ENCODE data around the gene NEDD8. TPM values are rescaled to one million over a fixed set of nuclear protein-coding genes. Genes with fewer than 3 reads are reported as not detected.

Gene NEDD8
- total RNA-seq, 2 experiments from 2014 or later: 172 to 196 TPM

GRCh38 chr14:24179961-24180796 is 52.0 kb downstream of the NEDD8 start:
- H3K4me3 Mint-ChIP-seq: no peak overlapping the region
- peaks cover 20% of the 10 kb centered on the region for H3K36me3 Mint-ChIP-seq (ENCODE audit: low read depth)
- no peaks in the 10 kb centered on the region for H3K4me1 Mint-ChIP-seq (ENCODE audit: low read depth)
- no peaks in the 10 kb centered on the region for H3K9me3 Mint-ChIP-seq
- no peak for DNase-seq
- intact Hi-C loops (cut with micrococcal nuclease): no loop called here
- no peaks in the 10 kb centered on the region for H3K27me3 Mint-ChIP-seq (ENCODE audit: low read depth)
- CTCF ChIA-PET: interaction anchor here (0.8 to 1.4 kb wide), 5 partner anchors 10 to 122 kb away, joined by 3 to 5 read pairs (median 3); partner anchors contain the start of gene IRF9
- H3K27ac Mint-ChIP-seq: peak overlapping the region; percentile 22

GRCh38 chr14:24179294-24179960 is 52.7 kb downstream of the NEDD8 start:
- H3K4me1 Mint-ChIP-seq (ENCODE audit: low read depth): no peaks in the 10 kb centered on the region
- CTCF ChIA-PET: interaction anchor here (0.8 to 1.4 kb wide), 4 partner anchors 11 to 123 kb away, joined by 3 to 5 read pairs (median 3); partner anchors contain the start of gene IRF9
- H3K36me3 Mint-ChIP-seq (ENCODE audit: low read depth): peaks cover 20% of the 10 kb centered on the region
- intact Hi-C loops (cut with micrococcal nuclease): no loop called here
- DNase-seq: no peak
- no peaks in the 10 kb centered on the region for H3K27me3 Mint-ChIP-seq (ENCODE audit: low read depth)
- no peak overlapping the region for H3K27ac Mint-ChIP-seq
- no peaks in the 10 kb centered on the region for H3K9me3 Mint-ChIP-seq
- H3K4me3 Mint-ChIP-seq: no peak overlapping the region

GRCh38 chr14:24178399-24179178 is 53.6 kb downstream of the NEDD8 start:
- no peaks in the 10 kb centered on the region for H3K27me3 Mint-ChIP-seq (ENCODE audit: low read depth)

GRCh38 chr14:24177891-24178290 is 54.3 kb downstream of the NEDD8 start:
- H3K36me3 Mint-ChIP-seq (ENCODE audit: low read depth): peaks cover 18% of the 10 kb centered on the region
- H3K9me3 Mint-ChIP-seq: no peaks in the 10 kb centered on the region
- DNase-seq: no peak
- no peaks in the 10 kb centered on the region for H3K27me3 Mint-ChIP-seq (ENCODE audit: low read depth)
- H3K4me1 Mint-ChIP-seq (ENCODE audit: low read depth): no peaks in the 10 kb centered on the region
- CTCF ChIA-PET: no interaction called here
- no peak overlapping the region for H3K4me3 Mint-ChIP-seq
- no peak overlapping the region for H3K27ac Mint-ChIP-seq
- intact Hi-C loops (cut with micrococcal nuclease): no loop called here

More at GRCh38 chr14:24178399-24179178, 53.6 kb downstream of the NEDD8 start:
- no peak overlapping the region for H3K4me3 Mint-ChIP-seq
- DNase-seq: no peak
- H3K27ac Mint-ChIP-seq: no peak overlapping the region
- intact Hi-C loops (cut with micrococcal nuclease): no loop called here
- H3K36me3 Mint-ChIP-seq (ENCODE audit: low read depth): peaks cover 20% of the 10 kb centered on the region
- CTCF ChIA-PET: interaction anchor here (1.0 to 1.4 kb wide), 2 partner anchors 17 to 124 kb away, joined by 3 to 5 read pairs; partner anchors contain the start of gene IRF9
- no peaks in the 10 kb centered on the region for H3K9me3 Mint-ChIP-seq
- H3K4me1 Mint-ChIP-seq (ENCODE audit: low read depth): no peaks in the 10 kb centered on the region

- intact Hi-C loops (cut with micrococcal nuclease): no loop called here
- Mint-ChIP-seq H3K27ac (no peak overlapping the region), H3K9me3 (no peaks in the 10 kb centered on the region), H3K27me3 (ENCODE audit: low read depth) (no peaks in the 10 kb centered on the region), H3K36me3 (ENCODE audit: low read depth) (peaks cover 14% of the 10 kb centered on the region), H3K4me1 (ENCODE audit: low read depth) (no peaks in the 10 kb centered on the region), H3K4me3 (no peak overlapping the region)
- CTCF ChIA-PET: no interaction called here
- no peak for DNase-seq
These were observed 54.9 kb downstream of the NEDD8 start for GRCh38 chr14:24177041-24177825.

- H3K4me3 Mint-ChIP-seq: no peak overlapping the region
- no peaks in the 10 kb centered on the region for H3K27me3 Mint-ChIP-seq (ENCODE audit: low read depth)
- H3K4me1 Mint-ChIP-seq (ENCODE audit: low read depth): peaks cover under 1% of the 10 kb centered on the region
- peaks cover 11% of the 10 kb centered on the region for H3K36me3 Mint-ChIP-seq (ENCODE audit: low read depth)
- H3K27ac Mint-ChIP-seq: no peak overlapping the region
- CTCF ChIA-PET: interaction anchor here (0.6 kb wide), 1 partner anchor 68 kb away, joined by 3 read pairs; no protein-coding TSS in a partner anchor
- intact Hi-C loops (cut with micrococcal nuclease): no loop called here
- no peak for DNase-seq
- H3K9me3 Mint-ChIP-seq: no peaks in the 10 kb centered on the region
These were observed 55.6 kb downstream of the NEDD8 start for GRCh38 chr14:24176599-24176998.

GRCh38 chr14:24172871-24173281 is 59.3 kb downstream of the NEDD8 start:
- H3K4me3 Mint-ChIP-seq: no peak overlapping the region
- no peaks in the 10 kb centered on the region for H3K9me3 Mint-ChIP-seq
- DNase-seq: no peak
- H3K27me3 Mint-ChIP-seq (ENCODE audit: low read depth): no peaks in the 10 kb centered on the region
- H3K36me3 Mint-ChIP-seq (ENCODE audit: low read depth): peaks cover 18% of the 10 kb centered on the region
- CTCF ChIA-PET: interaction anchor here (0.6 to 1.5 kb wide), 2 partner anchors 11 to 102 kb away, joined by 3 to 9 read pairs; partner anchors contain the start of gene IRF9
- no peak overlapping the region for H3K27ac Mint-ChIP-seq
- H3K4me1 Mint-ChIP-seq (ENCODE audit: low read depth): peaks cover 14% of the 10 kb centered on the region
- intact Hi-C loops (cut with micrococcal nuclease): loop anchor here (1.0 kb wide), 1 partner anchor 15 kb away; the partner anchor contains the start of gene IPO4

GRCh38 chr14:24172261-24172860 is 59.8 kb downstream of the NEDD8 start:
- no peak for DNase-seq
- H3K27ac Mint-ChIP-seq: no peak overlapping the region
- intact Hi-C loops (cut with micrococcal nuclease): loop anchor here (1.0 kb wide), 1 partner anchor 16 kb away; the partner anchor contains the start of gene IPO4
- H3K27me3 Mint-ChIP-seq (ENCODE audit: low read depth): no peaks in the 10 kb centered on the region
- no peaks in the 10 kb centered on the region for H3K9me3 Mint-ChIP-seq
- H3K36me3 Mint-ChIP-seq (ENCODE audit: low read depth): peaks cover 18% of the 10 kb centered on the region
- H3K4me3 Mint-ChIP-seq: peak overlapping the region; percentile 70
- H3K4me1 Mint-ChIP-seq (ENCODE audit: low read depth): peaks cover 18% of the 10 kb centered on the region
- CTCF ChIA-PET: interaction anchor here (1.5 kb wide), 1 partner anchor 11 kb away, joined by 9 read pairs; the partner anchor contains the start of gene IRF9

- peak within 1 kb of the TSS; percentile 70 for H3K4me3 Mint-ChIP-seq
- intact Hi-C loops (cut with micrococcal nuclease): loop anchor here (1.0 kb wide), 1 partner anchor 17 kb away; the partner anchor contains the start of gene IPO4
- CTCF ChIA-PET: interaction anchor here (0.6 to 1.7 kb wide), 2 partner anchors 10 to 258 kb away, joined by 4 to 5 read pairs; no protein-coding TSS in a partner anchor
- H3K27me3 Mint-ChIP-seq (ENCODE audit: low read depth): no peaks in the 10 kb centered on the region
- peaks cover 20% of the 10 kb centered on the region for H3K36me3 Mint-ChIP-seq (ENCODE audit: low read depth)
- peak; percentile 72 for DNase-seq
- H3K4me1 Mint-ChIP-seq (ENCODE audit: low read depth): peaks cover 22% of the 10 kb centered on the region
- H3K27ac Mint-ChIP-seq: peak within 1 kb of the TSS; percentile 75
- no peaks in the 10 kb centered on the region for H3K9me3 Mint-ChIP-seq
These were observed 60.5 kb downstream of the NEDD8 start, which contains the start of gene REC8 for GRCh38 chr14:24171422-24172260. Gene REC8 (plus strand): TSS chr14:24172080. CDS start chr14:24172553, 473 bp downstream.

- no peak overlapping the region for H3K4me3 Mint-ChIP-seq
- peak overlapping the region; percentile 46 for H3K27ac Mint-ChIP-seq
- H3K36me3 Mint-ChIP-seq (ENCODE audit: low read depth): peaks cover 47% of the 10 kb centered on the region
- H3K4me1 Mint-ChIP-seq (ENCODE audit: low read depth): peaks cover 50% of the 10 kb centered on the region
- CTCF ChIA-PET: no interaction called here
- H3K27me3 Mint-ChIP-seq (ENCODE audit: low read depth): no peaks in the 10 kb centered on the region
- no peak for DNase-seq
- H3K9me3 Mint-ChIP-seq: no peaks in the 10 kb centered on the region
- intact Hi-C loops (cut with micrococcal nuclease): no loop called here
These were observed 64.6 kb downstream of the NEDD8 start for GRCh38 chr14:24167469-24168114.

All from activated naive CD4-positive, alpha-beta T cell treated with anti-CD3 and anti-CD28 coated beads for 36 hours (primary cell).